ENCODE measurements around the gene ANKRD9. TPM values are rescaled to one million over a fixed set of nuclear protein-coding genes. Genes with fewer than 3 reads are reported as not detected.

The ANKRD9 gene
- total RNA-seq, 1 experiment from 2014 or later = 8.4 TPM

DNA sequence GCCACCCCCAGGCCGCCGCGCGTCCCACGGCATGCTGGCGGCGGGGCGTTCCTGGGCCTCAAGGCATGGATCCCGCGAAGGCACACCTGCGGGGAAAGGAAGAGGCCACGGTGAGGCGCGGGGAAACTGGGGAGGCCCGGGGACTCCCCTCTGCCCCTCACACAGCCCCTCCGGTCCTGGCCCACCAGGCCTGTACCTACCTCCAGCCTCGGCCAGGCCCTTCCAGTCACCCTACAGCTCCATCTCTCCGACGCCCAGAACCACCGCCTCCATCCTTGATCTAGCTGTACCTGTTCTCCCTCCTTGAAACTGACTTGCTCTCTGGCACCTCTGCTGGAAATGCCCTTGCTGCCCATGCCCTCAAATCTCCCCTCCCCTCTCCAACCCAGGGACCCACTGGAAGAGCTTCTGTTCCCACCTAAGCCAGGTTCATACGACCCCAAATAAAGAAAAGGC, 1.7 kb downstream of the ANKRD9 start:
- peak overlapping the region; percentile 72 for H3K4me3 Mint-ChIP-seq (ENCODE audit: unreplicated experiment)
- H3K27me3 Mint-ChIP-seq (ENCODE audit: insufficient read depth, unreplicated experiment) = no peaks in the 10 kb centered on the region
- no TSS peak for BruUV-seq (replicated peaks)
- CTCF ChIA-PET = interaction anchor here (0.5 to 1.3 kb wide), 4 partner anchors 10 to 79 kb away, joined by 3 to 4 read pairs (median 4); no protein-coding TSS in a partner anchor
- no peaks in the 10 kb centered on the region for H3K9me3 Mint-ChIP-seq (ENCODE audit: unreplicated experiment)
- TF ChIP-seq, protein P1, sequence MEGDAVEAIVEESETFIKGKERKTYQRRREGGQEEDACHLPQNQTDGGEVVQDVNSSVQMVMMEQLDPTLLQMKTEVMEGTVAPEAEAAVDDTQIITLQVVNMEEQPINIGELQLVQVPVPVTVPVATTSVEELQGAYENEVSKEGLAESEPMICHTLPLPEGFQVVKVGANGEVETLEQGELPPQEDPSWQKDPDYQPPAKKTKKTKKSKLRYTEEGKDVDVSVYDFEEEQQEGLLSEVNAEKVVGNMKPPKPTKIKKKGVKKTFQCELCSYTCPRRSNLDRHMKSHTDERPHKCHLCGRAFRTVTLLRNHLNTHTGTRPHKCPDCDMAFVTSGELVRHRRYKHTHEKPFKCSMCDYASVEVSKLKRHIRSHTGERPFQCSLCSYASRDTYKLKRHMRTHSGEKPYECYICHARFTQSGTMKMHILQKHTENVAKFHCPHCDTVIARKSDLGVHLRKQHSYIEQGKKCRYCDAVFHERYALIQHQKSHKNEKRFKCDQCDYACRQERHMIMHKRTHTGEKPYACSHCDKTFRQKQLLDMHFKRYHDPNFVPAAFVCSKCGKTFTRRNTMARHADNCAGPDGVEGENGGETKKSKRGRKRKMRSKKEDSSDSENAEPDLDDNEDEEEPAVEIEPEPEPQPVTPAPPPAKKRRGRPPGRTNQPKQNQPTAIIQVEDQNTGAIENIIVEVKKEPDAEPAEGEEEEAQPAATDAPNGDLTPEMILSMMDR (IDR thresholded peaks at IDR 0.05; ENCODE audit: unreplicated experiment) = peak; percentile 17
- DNase-seq (ENCODE audit: unreplicated experiment) = no peak
- peaks cover 7% of the 10 kb centered on the region for H3K36me3 Mint-ChIP-seq (ENCODE audit: insufficient read depth, unreplicated experiment)
- intact Hi-C loops (cut with micrococcal nuclease) = loop anchor here (2.0 kb wide), 1 partner anchor 191 kb away; no protein-coding TSS in a partner anchor
- POLR2A ChIA-PET = interaction anchor here (0.8 to 1.3 kb wide), 4 partner anchors 13 to 71 kb away, joined by 3 read pairs; no protein-coding TSS in a partner anchor
- H3K4me1 Mint-ChIP-seq (ENCODE audit: insufficient read depth, unreplicated experiment) = no peaks in the 10 kb centered on the region
- H3K27ac Mint-ChIP-seq (ENCODE audit: low read depth, unreplicated experiment) = no peak overlapping the region

DNA sequence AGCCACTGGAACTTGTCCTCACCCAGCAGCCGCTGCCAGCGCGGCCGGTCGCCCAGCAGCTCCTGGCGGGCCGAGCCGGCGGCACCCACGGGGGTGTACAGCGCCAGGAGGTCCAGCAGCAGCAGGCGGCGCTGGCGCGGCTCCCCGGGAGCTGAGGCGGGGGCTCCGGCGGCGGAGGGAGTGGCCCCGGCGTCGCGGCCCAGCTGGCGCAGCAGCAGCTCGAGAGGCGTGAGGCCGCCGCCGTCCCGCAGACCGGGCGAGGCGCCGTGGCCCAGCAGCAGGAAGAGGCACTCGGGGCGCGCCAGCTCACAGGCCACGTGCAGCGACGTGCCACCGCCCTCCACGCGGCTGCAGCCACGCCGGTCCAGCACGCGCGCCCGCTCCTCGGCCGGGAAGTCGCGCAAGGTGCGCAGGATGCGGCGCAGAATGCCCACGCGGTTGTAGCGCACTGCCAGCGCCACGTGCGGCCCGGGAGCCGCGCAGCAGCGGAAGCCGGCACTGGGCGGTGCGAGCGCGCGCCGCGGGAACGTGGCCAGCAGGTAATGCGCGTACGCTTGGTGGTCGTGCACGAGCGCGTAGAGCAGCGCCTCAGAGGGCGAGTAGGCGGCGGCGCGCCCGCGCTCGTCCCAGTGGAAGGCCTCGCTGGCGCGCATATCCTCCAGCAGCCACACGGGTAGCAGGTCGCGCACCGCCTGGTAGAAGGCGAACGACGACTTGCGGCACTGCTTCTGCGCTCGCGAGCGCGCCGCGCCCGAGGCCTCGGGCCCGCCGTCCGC, 2.3 kb downstream of the ANKRD9 start:
- no peaks in the 10 kb centered on the region for H3K9me3 Mint-ChIP-seq (ENCODE audit: unreplicated experiment)
- no peak for DNase-seq (ENCODE audit: unreplicated experiment)
- H3K4me1 Mint-ChIP-seq (ENCODE audit: insufficient read depth, unreplicated experiment) = no peaks in the 10 kb centered on the region
- no peaks in the 10 kb centered on the region for H3K27me3 Mint-ChIP-seq (ENCODE audit: insufficient read depth, unreplicated experiment)
- intact Hi-C loops (cut with micrococcal nuclease) = no loop called here
- TF ChIP-seq, protein P1 (IDR thresholded peaks at IDR 0.05; ENCODE audit: unreplicated experiment) = no peak
- CTCF ChIA-PET = interaction anchor here (0.5 to 1.1 kb wide), 2 partner anchors 11 to 78 kb away, joined by 3 to 4 read pairs; no protein-coding TSS in a partner anchor
- POLR2A ChIA-PET = interaction anchor here (1.0 to 1.3 kb wide), 2 partner anchors 13 to 16 kb away, joined by 3 read pairs; no protein-coding TSS in a partner anchor
- no peak overlapping the region for H3K4me3 Mint-ChIP-seq (ENCODE audit: unreplicated experiment)
- no TSS peak for BruUV-seq (replicated peaks)
- H3K27ac Mint-ChIP-seq (ENCODE audit: low read depth, unreplicated experiment) = no peak overlapping the region
- peaks cover 7% of the 10 kb centered on the region for H3K36me3 Mint-ChIP-seq (ENCODE audit: insufficient read depth, unreplicated experiment)

GRCh38 chr14:102506626-102506925, 3.0 kb downstream of the ANKRD9 start:
- TF ChIP-seq, protein P1 (IDR thresholded peaks at IDR 0.05; ENCODE audit: unreplicated experiment) = no peak
- no peaks in the 10 kb centered on the region for H3K27me3 Mint-ChIP-seq (ENCODE audit: insufficient read depth, unreplicated experiment)
- H3K27ac Mint-ChIP-seq (ENCODE audit: low read depth, unreplicated experiment) = no peak overlapping the region
- CTCF ChIA-PET = interaction anchor here (0.6 to 1.0 kb wide), 3 partner anchors 19 to 188 kb away, joined by 3 read pairs; no protein-coding TSS in a partner anchor
- intact Hi-C loops (cut with micrococcal nuclease) = no loop called here
- no TSS peak for BruUV-seq (replicated peaks)
- H3K4me1 Mint-ChIP-seq (ENCODE audit: insufficient read depth, unreplicated experiment) = no peaks in the 10 kb centered on the region
- POLR2A ChIA-PET = no interaction called here
- peaks cover 12% of the 10 kb centered on the region for H3K36me3 Mint-ChIP-seq (ENCODE audit: insufficient read depth, unreplicated experiment)
- DNase-seq (ENCODE audit: unreplicated experiment) = no peak
- H3K4me3 Mint-ChIP-seq (ENCODE audit: unreplicated experiment) = no peak overlapping the region
- no peaks in the 10 kb centered on the region for H3K9me3 Mint-ChIP-seq (ENCODE audit: unreplicated experiment)

GRCh38 chr14:102505775-102506625, 3.6 kb downstream of the ANKRD9 start:
- no TSS peak for BruUV-seq (replicated peaks)
- H3K9me3 Mint-ChIP-seq (ENCODE audit: unreplicated experiment) = no peaks in the 10 kb centered on the region
- no peak overlapping the region for H3K27ac Mint-ChIP-seq (ENCODE audit: low read depth, unreplicated experiment)
- ChIA-PET POLR2A (no interaction called here), CTCF (interaction anchor here (0.6 to 1.0 kb wide), 3 partner anchors 19 to 188 kb away, joined by 3 read pairs; no protein-coding TSS in a partner anchor)
- TF ChIP-seq, protein P1 (IDR thresholded peaks at IDR 0.05; ENCODE audit: unreplicated experiment) = no peak
- H3K36me3 Mint-ChIP-seq (ENCODE audit: insufficient read depth, unreplicated experiment) = peaks cover 12% of the 10 kb centered on the region
- H3K4me3 Mint-ChIP-seq (ENCODE audit: unreplicated experiment) = no peak overlapping the region
- no peaks in the 10 kb centered on the region for H3K4me1 Mint-ChIP-seq (ENCODE audit: insufficient read depth, unreplicated experiment)
- no peak for DNase-seq (ENCODE audit: unreplicated experiment)
- H3K27me3 Mint-ChIP-seq (ENCODE audit: insufficient read depth, unreplicated experiment) = no peaks in the 10 kb centered on the region
- intact Hi-C loops (cut with micrococcal nuclease) = no loop called here

All from MCF 10A (cell line).